Neural cell (in vitro differentiated cells): ENCODE measurements around the gene HIRIP3. TPM values are rescaled to one million over a fixed set of nuclear protein-coding genes. Genes with fewer than 3 reads are reported as not detected.

Experiments used
- H2AFZ ChIP-seq: fragments of 200-600, 300-800 bp; sonication (generic), shearing (Covaris generic); 2 replicates; pipeline ENCODE4 v1.6.0; 2014; ENCODE audit warnings: low read depth, mild to moderate bottlenecking, antibody characterized with exemption, low read length, moderate library complexity
- H3F3A ChIP-seq: fragments of 200-600 bp; shearing (Covaris generic); 2 replicates; pipeline ENCODE4 v1.6.1; 2016; ENCODE audit warnings: mild to moderate bottlenecking, moderate library complexity, mixed read lengths, antibody characterized with exemption, low read length; ENCODE audit not compliant: insufficient read depth, poor library complexity, severe bottlenecking
- H3K27ac ChIP-seq: fragments of 200-600, 300-800 bp; sonication (generic), shearing (Covaris generic); 2 replicates; pipeline ENCODE4 v1.5.1; 2014; ENCODE audit warnings: mild to moderate bottlenecking, low read length, moderate library complexity
- H3K27me3 ChIP-seq: fragments of 300-800, 200-600 bp; sonication (generic), shearing (Covaris generic); 2 replicates; pipeline ENCODE4 v1.6.0; 2014; ENCODE audit warnings: mild to moderate bottlenecking, low read depth, low read length, moderate library complexity; ENCODE audit not compliant: insufficient read depth
- H3K36me3 ChIP-seq: fragments of 300-800, 200-600 bp; sonication (generic), shearing (Covaris generic); 2 replicates; pipeline ENCODE4 v1.5.1; 2014; ENCODE audit warnings: mild to moderate bottlenecking, antibody characterized with exemption, low read length, moderate library complexity; ENCODE audit not compliant: insufficient read depth
- H3K4me2 ChIP-seq: fragments of 300-800, 200-600 bp; sonication (generic), shearing (Covaris generic); 2 replicates; pipeline ENCODE4 v1.6.0; 2014; ENCODE audit warnings: mild to moderate bottlenecking, low read length
- H3K4me3 ChIP-seq: fragments of 300-800, 200-600 bp; sonication (generic), shearing (Covaris generic); 2 replicates; pipeline ENCODE4 v1.5.1; 2014; ENCODE audit warnings: mild to moderate bottlenecking, low read length, moderate library complexity
- H3K79me2 ChIP-seq: fragments of 200-600 bp; shearing (Covaris generic); replicated peaks from 2 replicates; pipeline ENCODE4 v1.6.0; 2014; ENCODE audit warnings: mild to moderate bottlenecking, low read length, moderate library complexity; ENCODE audit not compliant: insufficient read depth
- H3K9ac ChIP-seq: fragments of 300-800, 200-600 bp; sonication (generic), shearing (Covaris generic); 2 replicates; pipeline ENCODE4 v1.6.1; 2016; ENCODE audit warnings: mild to moderate bottlenecking, low read length, mixed read lengths
- H3K9me2 ChIP-seq: fragments of 200-600 bp; shearing (Covaris generic); 2 replicates; pipeline ENCODE4 v1.6.1; 2016; ENCODE audit warnings: mild to moderate bottlenecking, low read length, mixed read lengths; ENCODE audit not compliant: insufficient read depth
- H3K9me3 ChIP-seq: fragments of 200-600, 300-800 bp; sonication (generic), shearing (Covaris generic); 2 replicates; pipeline ENCODE4 v1.6.1; 2016; ENCODE audit warnings: mild to moderate bottlenecking, mixed run types, low read length, moderate library complexity, mixed read lengths
- H4K20me1 ChIP-seq: fragments of 200-600 bp; shearing (Covaris generic); 2 replicates; pipeline ENCODE4 v1.6.1; 2016; ENCODE audit warnings: mild to moderate bottlenecking, mixed run types; ENCODE audit not compliant: insufficient read depth
- EP300 ChIP-seq: fragments of 450-650 bp; conservative IDR thresholded peaks from 2 replicates; pipeline ENCODE4 v1.6.1; 2014; ENCODE audit warnings: antibody characterized with exemption, mild to moderate bottlenecking, moderate library complexity; ENCODE audit not compliant: poor library complexity, severe bottlenecking
- EZH2 ChIP-seq: fragments of 200-600, 300-800 bp; shearing (Covaris generic), sonication (generic); IDR thresholded peaks from 2 replicates; pipeline ENCODE4 v1.6.1; 2014; ENCODE audit warnings: antibody characterized with exemption, low read length, borderline replicate concordance, mild to moderate bottlenecking; ENCODE audit not compliant: insufficient read depth, poor library complexity, severe bottlenecking
- MXI1 ChIP-seq: fragments of 450-650 bp; conservative IDR thresholded peaks from 2 replicates; pipeline ENCODE4 v1.6.1; 2014; ENCODE audit warnings: antibody characterized with exemption, mild to moderate bottlenecking; ENCODE audit not compliant: poor library complexity, severe bottlenecking
- POLR2AphosphoS5 ChIP-seq: IDR thresholded peaks from 2 replicates; pipeline ENCODE4 v1.6.1; 2012
- RAD21 ChIP-seq: fragments of 450-650 bp; conservative IDR thresholded peaks from 2 replicates; pipeline ENCODE4 v1.6.1; 2014; ENCODE audit warnings: antibody characterized with exemption, mild to moderate bottlenecking, moderate library complexity
- SMC3 ChIP-seq: fragments of 450-650 bp; conservative IDR thresholded peaks from 2 replicates; pipeline ENCODE4 v1.6.1; 2014; ENCODE audit warnings: antibody characterized with exemption, mild to moderate bottlenecking, moderate library complexity; ENCODE audit not compliant: poor library complexity
- TAF1 ChIP-seq: IDR thresholded peaks from 2 replicates; pipeline ENCODE4 v1.6.1; 2012; ENCODE audit warnings: low read depth
- polyA plus RNA-seq: library from polyadenylated mRNA; depleted of rRNA; stranded (reverse); fragments of >200 nt; gene quantifications from 2 replicates; pipeline ENCODE4 v1.2.3, GENCODE V29; 2014
- TF ChIP-seq, protein P1 (sequence below): fragments of 450-650 bp; IDR thresholded peaks from 2 replicates; pipeline ENCODE4 v1.5.1; 2014; ENCODE audit warnings: antibody characterized with exemption, mild to moderate bottlenecking, moderate library complexity; ENCODE audit not compliant: poor library complexity, severe bottlenecking
- TF ChIP-seq, protein P2 (sequence below): IDR thresholded peaks from 2 replicates; pipeline ENCODE4 v1.6.1; 2012; ENCODE audit warnings: borderline replicate concordance

The HIRIP3 gene
- polyA plus RNA-seq, 1 donor from 2014 or later = 51.2 TPM

DNA sequence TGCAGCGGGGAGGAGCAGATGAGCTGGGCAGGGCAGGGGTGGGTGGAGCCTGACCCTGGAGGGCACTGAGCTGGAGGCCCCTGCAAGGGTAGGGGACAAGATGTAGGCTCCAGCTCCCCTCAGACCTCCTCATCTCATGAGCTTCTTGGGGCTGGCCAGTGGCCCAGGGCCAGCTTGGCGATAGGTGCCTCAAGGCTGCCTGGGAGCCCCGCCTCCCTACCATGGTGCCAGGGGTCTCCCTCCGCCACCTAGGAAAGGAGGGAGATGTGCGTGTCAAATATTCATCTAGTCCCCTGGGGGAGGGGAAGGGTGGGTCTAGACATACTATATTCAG lies 3.9 kb downstream of the HIRIP3 start:
- no peak overlapping the region for H3K27ac ChIP-seq

DNA sequence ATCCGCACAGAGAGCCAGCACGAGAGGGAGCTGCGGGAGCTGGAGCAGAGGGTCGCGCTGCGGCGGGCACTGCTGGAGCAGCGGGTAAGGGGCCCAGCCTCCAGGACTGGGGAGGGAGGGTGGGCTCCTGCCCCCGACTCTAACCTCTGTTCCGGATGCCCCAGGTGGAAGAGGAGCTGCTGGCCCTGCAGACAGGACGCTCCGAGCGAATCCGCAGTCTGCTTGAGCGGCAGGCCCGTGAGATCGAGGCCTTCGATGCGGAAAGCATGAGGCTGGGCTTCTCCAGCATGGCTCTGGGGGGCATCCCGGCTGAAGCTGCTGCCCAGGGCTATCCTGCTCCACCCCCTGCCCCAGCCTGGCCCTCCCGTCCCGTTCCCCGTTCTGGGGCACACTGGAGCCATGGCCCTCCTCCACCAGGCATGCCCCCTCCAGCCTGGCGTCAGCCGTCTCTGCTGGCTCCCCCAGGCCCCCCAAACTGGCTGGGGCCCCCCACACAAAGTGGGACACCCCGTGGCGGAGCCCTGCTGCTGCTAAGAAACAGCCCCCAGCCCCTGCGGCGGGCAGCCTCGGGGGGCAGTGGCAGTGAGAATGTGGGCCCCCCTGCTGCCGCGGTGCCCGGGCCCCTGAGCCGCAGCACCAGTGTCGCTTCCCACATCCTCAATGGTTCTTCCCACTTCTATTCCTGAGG lies 4.4 kb downstream of the HIRIP3 start:
- Histone ChIP-seq H3K9me2 (no peaks in the 10 kb centered on the region), H3K27me3 (no peaks in the 10 kb centered on the region), H3K9ac (no peak overlapping the region), H3F3A (no peaks in the 10 kb centered on the region), H3K4me3 (no peak overlapping the region), H3K36me3 (no peaks in the 10 kb centered on the region), H3K4me2 (no peak overlapping the region), H4K20me1 (no peaks in the 10 kb centered on the region), H2AFZ (no peak overlapping the region), H3K27ac (no peak overlapping the region), H3K79me2 (no peaks in the 10 kb centered on the region), H3K9me3 (no peaks in the 10 kb centered on the region)
- no peak for TF ChIP-seq SMC3
- no peak for TF ChIP-seq RAD21
- TF ChIP-seq POLR2AphosphoS5 = no peak
- TF ChIP-seq, protein P1, sequence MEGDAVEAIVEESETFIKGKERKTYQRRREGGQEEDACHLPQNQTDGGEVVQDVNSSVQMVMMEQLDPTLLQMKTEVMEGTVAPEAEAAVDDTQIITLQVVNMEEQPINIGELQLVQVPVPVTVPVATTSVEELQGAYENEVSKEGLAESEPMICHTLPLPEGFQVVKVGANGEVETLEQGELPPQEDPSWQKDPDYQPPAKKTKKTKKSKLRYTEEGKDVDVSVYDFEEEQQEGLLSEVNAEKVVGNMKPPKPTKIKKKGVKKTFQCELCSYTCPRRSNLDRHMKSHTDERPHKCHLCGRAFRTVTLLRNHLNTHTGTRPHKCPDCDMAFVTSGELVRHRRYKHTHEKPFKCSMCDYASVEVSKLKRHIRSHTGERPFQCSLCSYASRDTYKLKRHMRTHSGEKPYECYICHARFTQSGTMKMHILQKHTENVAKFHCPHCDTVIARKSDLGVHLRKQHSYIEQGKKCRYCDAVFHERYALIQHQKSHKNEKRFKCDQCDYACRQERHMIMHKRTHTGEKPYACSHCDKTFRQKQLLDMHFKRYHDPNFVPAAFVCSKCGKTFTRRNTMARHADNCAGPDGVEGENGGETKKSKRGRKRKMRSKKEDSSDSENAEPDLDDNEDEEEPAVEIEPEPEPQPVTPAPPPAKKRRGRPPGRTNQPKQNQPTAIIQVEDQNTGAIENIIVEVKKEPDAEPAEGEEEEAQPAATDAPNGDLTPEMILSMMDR = no peak
- TF ChIP-seq, protein P2, sequence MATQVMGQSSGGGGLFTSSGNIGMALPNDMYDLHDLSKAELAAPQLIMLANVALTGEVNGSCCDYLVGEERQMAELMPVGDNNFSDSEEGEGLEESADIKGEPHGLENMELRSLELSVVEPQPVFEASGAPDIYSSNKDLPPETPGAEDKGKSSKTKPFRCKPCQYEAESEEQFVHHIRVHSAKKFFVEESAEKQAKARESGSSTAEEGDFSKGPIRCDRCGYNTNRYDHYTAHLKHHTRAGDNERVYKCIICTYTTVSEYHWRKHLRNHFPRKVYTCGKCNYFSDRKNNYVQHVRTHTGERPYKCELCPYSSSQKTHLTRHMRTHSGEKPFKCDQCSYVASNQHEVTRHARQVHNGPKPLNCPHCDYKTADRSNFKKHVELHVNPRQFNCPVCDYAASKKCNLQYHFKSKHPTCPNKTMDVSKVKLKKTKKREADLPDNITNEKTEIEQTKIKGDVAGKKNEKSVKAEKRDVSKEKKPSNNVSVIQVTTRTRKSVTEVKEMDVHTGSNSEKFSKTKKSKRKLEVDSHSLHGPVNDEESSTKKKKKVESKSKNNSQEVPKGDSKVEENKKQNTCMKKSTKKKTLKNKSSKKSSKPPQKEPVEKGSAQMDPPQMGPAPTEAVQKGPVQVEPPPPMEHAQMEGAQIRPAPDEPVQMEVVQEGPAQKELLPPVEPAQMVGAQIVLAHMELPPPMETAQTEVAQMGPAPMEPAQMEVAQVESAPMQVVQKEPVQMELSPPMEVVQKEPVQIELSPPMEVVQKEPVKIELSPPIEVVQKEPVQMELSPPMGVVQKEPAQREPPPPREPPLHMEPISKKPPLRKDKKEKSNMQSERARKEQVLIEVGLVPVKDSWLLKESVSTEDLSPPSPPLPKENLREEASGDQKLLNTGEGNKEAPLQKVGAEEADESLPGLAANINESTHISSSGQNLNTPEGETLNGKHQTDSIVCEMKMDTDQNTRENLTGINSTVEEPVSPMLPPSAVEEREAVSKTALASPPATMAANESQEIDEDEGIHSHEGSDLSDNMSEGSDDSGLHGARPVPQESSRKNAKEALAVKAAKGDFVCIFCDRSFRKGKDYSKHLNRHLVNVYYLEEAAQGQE = no peak
- TF ChIP-seq EP300 = no peak
- no peak for TF ChIP-seq MXI1
- no peak for TF ChIP-seq EZH2
- no peak for TF ChIP-seq TAF1

More for the DNA sequence above, 3.9 kb downstream of the HIRIP3 start:
- no peaks in the 10 kb centered on the region for H4K20me1 ChIP-seq
- H3K4me2 ChIP-seq = no peak overlapping the region
- no peak overlapping the region for H2AFZ ChIP-seq
- no peaks in the 10 kb centered on the region for H3K36me3 ChIP-seq
- no peaks in the 10 kb centered on the region for H3K9me3 ChIP-seq
- H3K9ac ChIP-seq = no peak overlapping the region
- peaks cover 3% of the 10 kb centered on the region for H3K79me2 ChIP-seq
- H3K9me2 ChIP-seq = no peaks in the 10 kb centered on the region
- H3F3A ChIP-seq = no peaks in the 10 kb centered on the region
- TF ChIP-seq MXI1 = no peak
- no peak for TF ChIP-seq EZH2
- no peak for TF ChIP-seq SMC3
- no peak for TF ChIP-seq TAF1
- no peak for TF ChIP-seq POLR2AphosphoS5
- no peak for TF ChIP-seq EP300
- TF ChIP-seq, protein P2 = no peak
- no peak for TF ChIP-seq RAD21
- TF ChIP-seq, protein P1 = no peak
- H3K4me3 ChIP-seq = no peak overlapping the region
- H3K27me3 ChIP-seq = no peaks in the 10 kb centered on the region
